HepG2 (cell line): ENCODE data around the gene KCNMA1. TPM values are rescaled to one million over a fixed set of nuclear protein-coding genes. Genes with fewer than 3 reads are reported as not detected.

Experiments
- ATAC-seq: fragments of 200-7000 bp; cut with Tn5 transposase; 3 replicates; pipeline ENCODE4 v1.9.1; 2020; ENCODE audit warnings: mild to moderate bottlenecking, moderate library complexity
- BruUV-seq: library from RNA; stranded (reverse); fragments of 400-500 nt; replicated peaks from 2 replicates; lab custom pipeline; 2021; lab: Mats Ljungman, UMichigan
- CTCF ChIA-PET: fragments of 300-600 bp; formaldehyde crosslinking; extraction: SDS; loops from one replicate; lab custom pipeline; 2021; ENCODE audit warnings: low total read pairs, inconsistent platforms, low intra/inter-chr PET ratio; lab: Yijun Ruan, JAX
- POLR2A ChIA-PET: fragments of 350-600 bp; sonication (Branson Sonifier 250); formaldehyde crosslinking; loops from one replicate; lab custom pipeline; 2020; ENCODE audit warnings: antibody characterized with exemption, inconsistent platforms; lab: Yijun Ruan, JAX
- DNase-seq: peaks from one replicate; pipeline ENCODE4 v3.0.0-alpha.2; 2015; ENCODE audit warnings: low spot score
- FAIRE-seq: peaks from 3 replicates; lab custom pipeline; 2011; peaks lifted over from hg19 to GRCh38; lab: Jason Lieb, UNC
- H2AFZ ChIP-seq: one replicate; pipeline ENCODE4 v1.6.1; 2011; ENCODE audit warnings: low read length, inconsistent platforms
- H3K27ac ChIP-seq: fragments of 300-600 bp; 3 replicates; pipeline ENCODE4 v1.8.0; 2011; ENCODE audit warnings: mixed run types, mild to moderate bottlenecking, mixed read lengths, low read length, inconsistent platforms; ENCODE audit not compliant: insufficient read depth; ENCODE audit errors: extremely low read length
- H3K27me3 ChIP-seq, 2 experiments: fragments of 200-600 bp in 1 of 2; 2 replicates in 1 of 2; 3 replicates in 1 of 2; pipeline versions ENCODE4 v1.6.0 to v1.8.0; 2011; ENCODE audit warnings: low read length in 2 of 2, mild to moderate bottlenecking in 2 of 2, moderate library complexity in 2 of 2, inconsistent platforms in 1 of 2; ENCODE audit not compliant: insufficient read depth in 2 of 2, control insufficient read depth in 1 of 2
- H3K36me3 ChIP-seq, 2 experiments: fragments of 200-600 bp in 1 of 2; replicated peaks in 1 of 2; 2 replicates in 1 of 2; 3 replicates in 1 of 2; pipeline versions ENCODE4 v1.5.1 to v1.8.0; 2011; ENCODE audit warnings: low read length in 2 of 2, inconsistent platforms in 1 of 2; ENCODE audit not compliant: insufficient read depth in 2 of 2, control insufficient read depth in 1 of 2
- H3K4me1 ChIP-seq: 2 replicates; pipeline ENCODE4 v1.5.1; 2012; ENCODE audit warnings: low read length, inconsistent platforms; ENCODE audit not compliant: insufficient read depth
- H3K4me2 ChIP-seq: 2 replicates; pipeline ENCODE4 v1.6.0; 2011; ENCODE audit warnings: low read depth, low read length, inconsistent platforms
- H3K4me3 ChIP-seq, 3 experiments: fragments of 200-600 bp in 1 of 3; sonication (generic), shearing (Covaris generic) in 1 of 3; replicated peaks in 1 of 3; 2 replicates each; pipeline ENCODE4 v1.5.1; 2011 to 2016; ENCODE audit warnings: low read length in 3 of 3, inconsistent platforms in 2 of 3, low read depth in 2 of 3, mild to moderate bottlenecking in 2 of 3, control low read depth in 1 of 3, mixed read lengths in 1 of 3; ENCODE audit not compliant: insufficient read depth in 1 of 3
- H3K79me2 ChIP-seq: one replicate; pipeline ENCODE4 v1.6.1; 2011; ENCODE audit warnings: low read length, inconsistent platforms; ENCODE audit not compliant: insufficient read depth
- H3K9ac ChIP-seq: 2 replicates; pipeline ENCODE4 v1.6.0; 2011; ENCODE audit warnings: mild to moderate bottlenecking, low read depth, low read length, inconsistent platforms; ENCODE audit not compliant: insufficient read depth
- H3K9me3 ChIP-seq: 2 replicates; pipeline ENCODE4 v1.5.1; 2012; ENCODE audit warnings: mild to moderate bottlenecking, low read length
- H4K20me1 ChIP-seq: 2 replicates; pipeline ENCODE4 v1.6.0; 2011; ENCODE audit warnings: inconsistent platforms, mild to moderate bottlenecking, low read length, moderate library complexity; ENCODE audit not compliant: insufficient read depth
- AGO2 ChIP-seq: fragments of 200-400 bp; formaldehyde crosslinking; optimal IDR thresholded peaks from 2 replicates; pipeline ENCODE3; 2017; ENCODE audit warnings: mild to moderate bottlenecking, low read depth, low read length, moderate library complexity
- CEBPB ChIP-seq: IDR thresholded peaks from 2 replicates; pipeline ENCODE4 v1.6.1; 2011; ENCODE audit warnings: low read depth, low read length, improper control_type of control experiment, borderline replicate concordance
- FOXP1 ChIP-seq, 2 experiments: fragments of 450-650 bp in 1 of 2; IDR thresholded peaks; 2 replicates each; pipeline ENCODE4 v1.6.1; 2017 to 2018; ENCODE audit warnings: antibody characterized with exemption in 1 of 2
- HNRNPK ChIP-seq: fragments of 200-400 bp; formaldehyde crosslinking; IDR thresholded peaks from 2 replicates; pipeline ENCODE4 v1.6.1; 2018; ENCODE audit warnings: low read length, low read depth, moderate library complexity, mild to moderate bottlenecking; ENCODE audit not compliant: poor library complexity, severe bottlenecking
- KLF11 ChIP-seq: IDR thresholded peaks from 2 replicates; pipeline ENCODE4 v1.6.1; 2016; ENCODE audit warnings: missing compliant biosample characterization
- MATR3 ChIP-seq: sonication (generic); formaldehyde crosslinking; IDR thresholded peaks from 2 replicates; pipeline ENCODE4 v1.4.0; 2020; ENCODE audit warnings: missing genetic modification reagents
- PAXIP1 ChIP-seq: sonication (generic); formaldehyde crosslinking; conservative IDR thresholded peaks from 2 replicates; pipeline ENCODE4 v1.4.0; 2020; ENCODE audit warnings: mild to moderate bottlenecking, missing genetic modification reagents, moderate library complexity
- SP140L ChIP-seq: sonication (generic); formaldehyde crosslinking; IDR thresholded peaks from 2 replicates; pipeline ENCODE4 v1.4.0; 2020; ENCODE audit warnings: missing genetic modification reagents, borderline replicate concordance
- STAG1 ChIP-seq: sonication (generic); formaldehyde crosslinking; IDR thresholded peaks from 2 replicates; pipeline ENCODE4 v1.4.0; 2020; ENCODE audit warnings: missing genetic modification reagents
- TBX3 ChIP-seq: fragments of 450-650 bp; IDR thresholded peaks from 2 replicates; pipeline ENCODE4 v1.6.1; 2017; ENCODE audit warnings: antibody characterized with exemption, mild to moderate bottlenecking, inconsistent platforms, borderline replicate concordance
- TFDP1 ChIP-seq: IDR thresholded peaks from 2 replicates; pipeline ENCODE4 v1.6.1; 2016; ENCODE audit warnings: missing compliant biosample characterization, missing genetic modification reagents, borderline replicate concordance
- TGIF2 ChIP-seq: IDR thresholded peaks from 2 replicates; pipeline ENCODE4 v1.6.1; 2016; ENCODE audit warnings: control low read depth, missing compliant biosample characterization
- TOE1 ChIP-seq: sonication (generic); formaldehyde crosslinking; IDR thresholded peaks from 2 replicates; pipeline ENCODE4 v1.4.0; 2020; ENCODE audit warnings: mild to moderate bottlenecking, missing genetic modification reagents
- TP53 ChIP-seq: sonication (generic); formaldehyde crosslinking; conservative IDR thresholded peaks from 2 replicates; pipeline ENCODE4 v1.4.0; 2020; ENCODE audit warnings: missing genetic modification reagents
- TSC22D2 ChIP-seq: sonication (generic); formaldehyde crosslinking; IDR thresholded peaks from 2 replicates; pipeline ENCODE4 v1.5.1; 2020; ENCODE audit warnings: missing genetic modification reagents, mild to moderate bottlenecking, borderline replicate concordance
- ZBTB14 ChIP-seq: sonication (generic); formaldehyde crosslinking; IDR thresholded peaks from 2 replicates; pipeline ENCODE4 v1.4.0; 2020; ENCODE audit warnings: missing genetic modification reagents
- ZKSCAN1 ChIP-seq: fragments of 150-350 bp; IDR thresholded peaks from 2 replicates; pipeline ENCODE4 v1.6.1; 2014; ENCODE audit warnings: low read length
- ZNF264 ChIP-seq: sonication (generic); formaldehyde crosslinking; IDR thresholded peaks from 2 replicates; pipeline ENCODE4 v1.4.0; 2020; ENCODE audit warnings: missing genetic modification reagents
- ZNF496 ChIP-seq: sonication (generic); formaldehyde crosslinking; IDR thresholded peaks from 2 replicates; pipeline ENCODE4 v1.8.1; 2023; ENCODE audit warnings: mild to moderate bottlenecking, moderate library complexity, missing genetic modification reagents; ENCODE audit not compliant: insufficient replicate concordance
- ZNF781 ChIP-seq: sonication (generic); formaldehyde crosslinking; IDR thresholded peaks from 2 replicates; pipeline ENCODE4 v1.5.1; 2020; ENCODE audit warnings: borderline replicate concordance, mild to moderate bottlenecking, missing genetic modification reagents; ENCODE audit errors: not compliant biosample characterization
- WGBS: methylation state at CpG from one replicate; pipeline ENCODE4 v1.1.6; 2017; ENCODE audit warnings: low lambda C conversion rate; 5-methylcytosine and 5-hydroxymethylcytosine counted together
- in situ Hi-C: cut with HindIII; loops from 2 replicates; pipeline ENCODE4 v1.10.0; 2017; ENCODE audit warnings: low pct_unique_long_range_greater_than_20kb; ENCODE audit not compliant: extremely low pct_ligation_motif_present
- intact Hi-C: fragments of 100-400 bp; cut with micrococcal nuclease; formaldehyde crosslinking; loops from one replicate; pipeline ENCODE4 v1.10.0; 2022; ENCODE audit not compliant: unreplicated experiment
- polyA plus RNA-seq, 8 experiments: library from polyadenylated mRNA; depleted of rRNA in 3 of 8; stranded (reverse) in 7 of 8; unstranded in 1 of 8; fragments of >200 nt; fragmentation: Illumina TruSeq in 4 of 8; extraction: Trizol in 4 of 8; gene quantifications; 2 replicates each; pipeline versions ENCODE4 v1.2.1 to v1.2.3, GENCODE V29; 2011 to 2016; ENCODE audit warnings: low read depth in 4 of 8, missing spikeins in 1 of 8, mixed read lengths in 1 of 8; ENCODE audit not compliant: insufficient read depth in 1 of 8
- total RNA-seq, 5 experiments: library from RNA; depleted of rRNA; stranded (reverse); fragments of >200 nt; fragmentation: Illumina TruSeq; extraction: Trizol; gene quantifications; 2 replicates each; pipeline ENCODE4 v1.2.3, GENCODE V29; 2016; ENCODE audit warnings: low read depth in 1 of 5

The KCNMA1 gene
- total and polyA plus RNA-seq, 2 of the 13 experiments (the other 11 are each of a cell fraction or from before 2014, with no cell fraction given), result 0.02 TPM; not detected in 1

DNA sequence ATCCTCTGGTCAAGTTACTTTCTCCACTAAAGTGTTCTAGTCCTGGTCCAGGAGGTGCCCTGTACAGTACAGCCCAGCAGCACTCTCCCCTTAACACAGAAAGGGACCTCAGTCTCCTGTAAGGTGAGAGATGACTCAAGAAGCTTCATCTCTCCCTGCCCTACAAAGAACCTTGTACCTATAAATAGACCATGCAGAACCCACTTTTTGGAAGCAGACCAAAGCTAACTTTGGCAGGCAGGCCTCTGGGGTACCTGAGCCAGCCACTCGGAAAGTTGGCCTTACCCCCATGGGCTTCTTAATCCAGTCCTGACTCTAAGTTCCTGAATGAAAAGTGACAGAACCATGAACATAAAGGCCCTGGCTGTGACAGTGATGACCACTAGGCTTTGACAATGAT lies 454.8 kb downstream of the KCNMA1 start:
- H3K4me1 ChIP-seq, result no peaks in the 10 kb centered on the region
- intact Hi-C loops (no loop called here), in situ Hi-C loops (no loop called here)

More for the DNA sequence above, 454.8 kb downstream of the KCNMA1 start:
- BruUV-seq, result no TSS peak
- Histone ChIP-seq H3K4me3 (no peak overlapping the region), H3K4me2 (no peak overlapping the region), H4K20me1 (no peaks in the 10 kb centered on the region), H3K9ac (no peak overlapping the region), H3K27me3 (peaks cover 0 to 9% of the 10 kb centered on the region in 2 experiments; a peak in 2 of 5 replicates), H2AFZ (no peak overlapping the region), H3K27ac (no peak overlapping the region), H3K79me2 (no peaks in the 10 kb centered on the region)
- ATAC-seq (no peak), FAIRE-seq (no peak), DNase-seq (no peak)
- WGBS, result 36% methylated on average over 1 of the region's 1 CpG
- ChIA-PET CTCF (no interaction called here), POLR2A (no interaction called here)
- TF ChIP-seq STAG1 (CRISPR knock-in tag), result no peak
- TF ChIP-seq TBX3, result no peak
- TF ChIP-seq PAXIP1, result no peak
- TF ChIP-seq ZNF264 (CRISPR knock-in tag), result no peak
- TF ChIP-seq FOXP1 (IDR thresholded peaks at IDR 0.05), result no peak
- TF ChIP-seq FOXP1 (CRISPR knock-in tag; IDR thresholded peaks at IDR 0.05), result no peak
- TF ChIP-seq KLF11, result no peak
- no peak for TF ChIP-seq ZNF781 (CRISPR knock-in tag)
- TF ChIP-seq ZNF496 (CRISPR knock-in tag), result no peak
- no peak for TF ChIP-seq ZKSCAN1
- no peak for TF ChIP-seq ZBTB14 (CRISPR knock-in tag)
- TF ChIP-seq TOE1 (CRISPR knock-in tag), result no peak
- no peak for TF ChIP-seq MATR3 (CRISPR knock-in tag)
- TF ChIP-seq SP140L (CRISPR knock-in tag), result no peak
- no peak for TF ChIP-seq TFDP1 (CRISPR knock-in tag)
- TF ChIP-seq TP53 (CRISPR knock-in tag), result no peak
- no peak for TF ChIP-seq TGIF2
- TF ChIP-seq TSC22D2 (CRISPR knock-in tag), result no peak
- TF ChIP-seq AGO2, result no peak
- no peak for TF ChIP-seq HNRNPK
- no peak for TF ChIP-seq CEBPB
- TF ChIP-seq, all 625 proteins: peak for 0
- H3K9me3 ChIP-seq, result no peaks in the 10 kb centered on the region
- H3K36me3 ChIP-seq, result no peaks in the 10 kb centered on the region
